ENCODE measurements around the gene ZBTB43.
"Not testable (repeated sequence)": the region's sequence is repeated elsewhere in the genome, so short reads cannot be mapped to it uniquely, and the experiment has no call there.

DNA sequence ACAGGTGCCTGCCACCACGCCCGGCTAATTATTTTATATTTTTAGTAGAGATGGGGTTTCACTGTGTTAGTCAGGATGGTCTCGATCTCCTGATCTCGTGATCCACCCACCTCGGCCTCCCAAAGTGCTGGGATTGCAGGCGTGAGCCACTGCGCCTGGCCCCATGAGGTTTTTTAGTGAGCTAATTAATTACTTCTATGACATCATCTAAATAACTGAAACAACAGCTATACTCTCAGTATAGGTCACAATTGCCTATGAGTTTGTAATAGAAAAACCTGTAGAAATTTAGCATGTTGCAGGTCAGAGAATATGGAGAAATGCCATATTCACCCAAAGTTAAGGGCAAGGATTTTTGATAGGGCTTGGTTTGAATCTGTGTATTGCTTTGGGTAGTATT, 12.8 kb downstream of the ZBTB43 start:
- TF ChIP-seq, protein P1, sequence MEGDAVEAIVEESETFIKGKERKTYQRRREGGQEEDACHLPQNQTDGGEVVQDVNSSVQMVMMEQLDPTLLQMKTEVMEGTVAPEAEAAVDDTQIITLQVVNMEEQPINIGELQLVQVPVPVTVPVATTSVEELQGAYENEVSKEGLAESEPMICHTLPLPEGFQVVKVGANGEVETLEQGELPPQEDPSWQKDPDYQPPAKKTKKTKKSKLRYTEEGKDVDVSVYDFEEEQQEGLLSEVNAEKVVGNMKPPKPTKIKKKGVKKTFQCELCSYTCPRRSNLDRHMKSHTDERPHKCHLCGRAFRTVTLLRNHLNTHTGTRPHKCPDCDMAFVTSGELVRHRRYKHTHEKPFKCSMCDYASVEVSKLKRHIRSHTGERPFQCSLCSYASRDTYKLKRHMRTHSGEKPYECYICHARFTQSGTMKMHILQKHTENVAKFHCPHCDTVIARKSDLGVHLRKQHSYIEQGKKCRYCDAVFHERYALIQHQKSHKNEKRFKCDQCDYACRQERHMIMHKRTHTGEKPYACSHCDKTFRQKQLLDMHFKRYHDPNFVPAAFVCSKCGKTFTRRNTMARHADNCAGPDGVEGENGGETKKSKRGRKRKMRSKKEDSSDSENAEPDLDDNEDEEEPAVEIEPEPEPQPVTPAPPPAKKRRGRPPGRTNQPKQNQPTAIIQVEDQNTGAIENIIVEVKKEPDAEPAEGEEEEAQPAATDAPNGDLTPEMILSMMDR (IDR thresholded peaks at IDR 0.05): not testable (repeated sequence)
- TF ChIP-seq POLR2A (IDR thresholded peaks at IDR 0.05): not testable (repeated sequence)
